Small intestine (tissue), 7 donors: ENCODE data around the gene CHP1. TPM values are rescaled to one million over a fixed set of nuclear protein-coding genes. Genes with fewer than 3 reads are reported as not detected.
A peak's percentile ranks its signal among the peaks of the same experiment; 100 is the strongest.
"Not testable (repeated sequence)": the region's sequence is repeated elsewhere in the genome, so short reads cannot be mapped to it uniquely, and the experiment has no call there.

Source experiments
- DNase-seq, 2 donors: peaks; one replicate each; pipeline versions ENCODE4 v3.0.0 to v3.0.0-alpha.2; 2013
- FAIRE-seq: peaks from 2 replicates; lab custom pipeline; 2012; peaks lifted over from hg19 to GRCh38; lab: Jason Lieb, UNC
- H3K27ac ChIP-seq, 3 donors: one replicate each; pipeline ENCODE4 v1.5.1; 2013; ENCODE audit warnings: low read length in 2 of 3, mild to moderate bottlenecking in 2 of 3, control low read depth in 1 of 3, inconsistent platforms in 1 of 3, low read depth in 1 of 3, moderate library complexity in 1 of 3
- H3K27me3 ChIP-seq, 3 donors: one replicate each; pipeline ENCODE4 v1.6.1; 2013; ENCODE audit warnings: low read length in 3 of 3, inconsistent platforms in 1 of 3; ENCODE audit not compliant: control insufficient read depth in 3 of 3, insufficient read depth in 3 of 3
- H3K36me3 ChIP-seq, 3 donors: one replicate each; pipeline ENCODE4 v1.6.1; 2013; ENCODE audit warnings: low read length in 3 of 3, inconsistent platforms in 1 of 3, low read depth in 1 of 3, mild to moderate bottlenecking in 1 of 3, moderate library complexity in 1 of 3; ENCODE audit not compliant: control insufficient read depth in 3 of 3, insufficient read depth in 2 of 3
- H3K4me1 ChIP-seq, 3 donors: one replicate each; pipeline ENCODE4 v1.6.1; 2013; ENCODE audit warnings: low read length in 2 of 3, inconsistent platforms in 1 of 3, low read depth in 1 of 3, mild to moderate bottlenecking in 1 of 3, moderate library complexity in 1 of 3; ENCODE audit not compliant: control insufficient read depth in 3 of 3, insufficient read depth in 2 of 3
- H3K4me3 ChIP-seq, 3 donors: one replicate each; pipeline ENCODE4 v1.5.1; 2013; ENCODE audit warnings: low read length in 3 of 3, control low read depth in 1 of 3, inconsistent platforms in 1 of 3, low read depth in 1 of 3, mild to moderate bottlenecking in 1 of 3, moderate library complexity in 1 of 3
- H3K9me3 ChIP-seq, 2 donors: one replicate each; pipeline ENCODE4 v1.6.1; 2013; ENCODE audit warnings: low read depth in 1 of 2, low read length in 1 of 2; ENCODE audit not compliant: control insufficient read depth in 2 of 2, insufficient read depth in 1 of 2
- WGBS, 3 donors: extraction: QIAGEN DNeasy Blood & Tissue Kit; methylation state at CpG; one replicate each; pipeline ENCODE4 v1.1.7; 2013; 5-methylcytosine and 5-hydroxymethylcytosine counted together
- polyA plus RNA-seq, 4 donors: library from polyadenylated mRNA; stranded (reverse) in 3 of 4; unstranded in 1 of 4; fragments of 200-250 nt in 3 of 4; fragments of 120-200 nt in 1 of 4; gene quantifications; one replicate each; pipeline versions ENCODE4 v1.2.1 to v1.2.3, GENCODE V29; 2013
- donor health status: healthy with polysubstance abuse.
- donor health status: control.
- donor health status: control.
- donor health status: Bipolar disorder and iron deficiency.
- donor health status: healthy.

CHP1 gene
- polyA plus RNA-seq, 4 donors = 67.4 to 147 (median 109) TPM

- Histone ChIP-seq H3K9me3 (no peaks in the 10 kb centered on the region), H3K4me3 (no peak overlapping the region), H3K27me3 (no peaks in the 10 kb centered on the region), H3K4me1 (no peaks in the 10 kb centered on the region), H3K36me3 (no peaks in the 10 kb centered on the region), H3K27ac (no peak overlapping the region)
- DNase-seq = no peak
- FAIRE-seq = no peak
- WGBS, 3 donors = 85 to 92% (median 89%) methylated on average over 5 of the region's 5 CpGs
Observed at GRCh38 chr15:41207687-41208448, 23.2 kb upstream of the CHP1 start.

GRCh38 chr15:41215708-41216107, 15.4 kb upstream of the CHP1 start:
- no peak for DNase-seq
- no peak for FAIRE-seq
- Histone ChIP-seq H3K36me3 (no peaks in the 10 kb centered on the region), H3K4me1 (no peaks in the 10 kb centered on the region), H3K27me3 (no peaks in the 10 kb centered on the region), H3K9me3 (no peaks in the 10 kb centered on the region), H3K4me3 (no peak overlapping the region), H3K27ac (no peak overlapping the region)
- WGBS, 3 donors = 72 to 93% (median 91%) methylated on average over 2 of the region's 2 CpGs

GRCh38 chr15:41218851-41219250, 12.2 kb upstream of the CHP1 start:
- FAIRE-seq = no peak
- WGBS, 3 donors = 19 to 43% (median 36%) methylated on average over 1 of the region's 1 CpG

GRCh38 chr15:41219381-41219780, 11.7 kb upstream of the CHP1 start:
- no peak for FAIRE-seq
- DNase-seq = peak in 1 of 2 donors; percentile 39
- Histone ChIP-seq H3K36me3 (no peaks in the 10 kb centered on the region), H3K27ac (no peak overlapping the region), H3K27me3 (no peaks in the 10 kb centered on the region), H3K9me3 (no peaks in the 10 kb centered on the region), H3K4me1 (no peaks in the 10 kb centered on the region), H3K4me3 (no peak overlapping the region)
- 30 to 63% (median 47%) methylated on average over 3 of the region's 3 CpGs for WGBS, 3 donors

More at GRCh38 chr15:41218851-41219250, 12.2 kb upstream of the CHP1 start:
- no peak overlapping the region for H3K27ac ChIP-seq
- no peak for DNase-seq
- H3K4me3 ChIP-seq = no peak overlapping the region
- H3K9me3 ChIP-seq = no peaks in the 10 kb centered on the region
- no peaks in the 10 kb centered on the region for H3K36me3 ChIP-seq
- H3K27me3 ChIP-seq = no peaks in the 10 kb centered on the region
- H3K4me1 ChIP-seq = no peaks in the 10 kb centered on the region

- Histone ChIP-seq H3K36me3 (peaks cover 0 to 3% (median 1%) of the 10 kb centered on the region in 3 donors), H3K27me3 (no peaks in the 10 kb centered on the region), H3K4me3 (peak overlapping the region in 2 of 3 donors; percentile 73 to 75), H3K4me1 (peaks cover 0 to 7% (median 3%) of the 10 kb centered on the region in 3 donors), H3K27ac (peak overlapping the region; percentile 15 to 94 (median 89)), H3K9me3 (no peaks in the 10 kb centered on the region)
- no peak for FAIRE-seq
- 32 to 45% (median 39%) methylated on average over 10 of the region's 10 CpGs for WGBS, 3 donors
- DNase-seq = no peak
Observed at GRCh38 chr15:41230345-41230649, 771 bp upstream of the CHP1 start.

GRCh38 chr15:41231422-41232226, 556 bp downstream of the CHP1 start:
- WGBS, 3 donors = 2 to 6% (median 4%) methylated on average over 27 to 28 of the region's 28 CpGs
- Histone ChIP-seq H3K4me3 (peak overlapping the region; percentile 65 to 75 (median 73)), H3K27me3 (no peaks in the 10 kb centered on the region), H3K27ac (peak overlapping the region; percentile 83 to 94 (median 89)), H3K4me1 (peaks cover 0 to 7% (median 3%) of the 10 kb centered on the region in 3 donors), H3K36me3 (peaks cover 0 to 3% (median 2%) of the 10 kb centered on the region in 3 donors), H3K9me3 (no peaks in the 10 kb centered on the region)
- DNase-seq (peak in 1 of 2 donors; percentile 33), FAIRE-seq (no peak)

GRCh38 chr15:41233367-41233771, 2.3 kb downstream of the CHP1 start:
- WGBS, 3 donors = 42 to 71% (median 50%) methylated on average over 1 of the region's 1 CpG
- H3K27me3 ChIP-seq = no peaks in the 10 kb centered on the region
- no peak for FAIRE-seq

GRCh38 chr15:41235228-41235627, 4.2 kb downstream of the CHP1 start:
- H3K27ac ChIP-seq, H3K4me3 ChIP-seq, H3K36me3 ChIP-seq, H3K27me3 ChIP-seq, H3K9me3 ChIP-seq, FAIRE-seq, DNase-seq, H3K4me1 ChIP-seq: not testable (repeated sequence)
- WGBS, 3 donors = 92 to 97% (median 94%) methylated on average over 5 of the region's 5 CpGs

More at GRCh38 chr15:41233367-41233771, 2.3 kb downstream of the CHP1 start:
- no peak overlapping the region for H3K4me3 ChIP-seq
- no peaks in the 10 kb centered on the region for H3K9me3 ChIP-seq
- DNase-seq = no peak
- peaks cover 0 to 7% (median 3%) of the 10 kb centered on the region in 3 donors for H3K4me1 ChIP-seq
- H3K36me3 ChIP-seq = peaks cover 0 to 3% (median 2%) of the 10 kb centered on the region in 3 donors
- no peak overlapping the region for H3K27ac ChIP-seq
